DND-41 (cell line): ENCODE results near the gene REST.

ENCODE experiments used
- ATAC-seq: fragments of 200-7000 bp; cut with Tn5 transposase; 3 replicates; pipeline ENCODE4 v1.9.1; 2021; ENCODE audit warnings: low read depth; ENCODE audit not compliant: insufficient read depth
- DNase-seq: peaks from one replicate; pipeline ENCODE4 v3.0.0-alpha.2; 2020
- H2AFZ ChIP-seq: 2 replicates; pipeline ENCODE4 v1.6.0; 2012; ENCODE audit warnings: low read depth, low read length
- H3K27ac ChIP-seq: 2 replicates; pipeline ENCODE4 v1.5.1; 2012; ENCODE audit warnings: low read length, inconsistent platforms
- H3K27me3 ChIP-seq: fragments of 200-600 bp; sonication (generic); 2 replicates; pipeline ENCODE4 v1.6.0; 2012; ENCODE audit warnings: low read length, mild to moderate bottlenecking, inconsistent platforms; ENCODE audit not compliant: insufficient read depth, poor library complexity
- H3K36me3 ChIP-seq: 2 replicates; pipeline ENCODE4 v1.5.1; 2012; ENCODE audit warnings: low read length, inconsistent platforms; ENCODE audit not compliant: insufficient read depth
- H3K4me1 ChIP-seq: 2 replicates; pipeline ENCODE4 v1.5.1; 2012; ENCODE audit warnings: mild to moderate bottlenecking, low read length; ENCODE audit not compliant: insufficient read depth
- H3K4me2 ChIP-seq: 2 replicates; pipeline ENCODE4 v1.6.0; 2012; ENCODE audit warnings: mild to moderate bottlenecking, moderate library complexity, low read length, inconsistent platforms; ENCODE audit not compliant: insufficient read depth
- H3K4me3 ChIP-seq, 2 experiments: fragments of 200-600 bp in 1 of 2; shearing (Covaris generic) in 1 of 2; 2 replicates each; pipeline ENCODE4 v1.5.1; 2012 to 2016; ENCODE audit warnings: inconsistent platforms in 2 of 2, low read length in 2 of 2, mild to moderate bottlenecking in 2 of 2, low read depth in 1 of 2, moderate library complexity in 1 of 2
- H3K79me2 ChIP-seq: 2 replicates; pipeline ENCODE4 v1.6.0; 2012; ENCODE audit warnings: low read length, inconsistent platforms; ENCODE audit not compliant: insufficient read depth
- H3K9ac ChIP-seq: 2 replicates; pipeline ENCODE4 v1.6.0; 2012; ENCODE audit warnings: low read depth, mild to moderate bottlenecking, inconsistent platforms, low read length, moderate library complexity
- H3K9me3 ChIP-seq: 2 replicates; pipeline ENCODE4 v1.5.1; 2012; ENCODE audit warnings: low read length, moderate library complexity, mild to moderate bottlenecking, inconsistent platforms; ENCODE audit not compliant: insufficient read depth, severe bottlenecking
- H4K20me1 ChIP-seq: 2 replicates; pipeline ENCODE4 v1.6.0; 2012; ENCODE audit warnings: low read length; ENCODE audit not compliant: insufficient read depth
- EZH2 ChIP-seq: IDR thresholded peaks from 3 replicates; pipeline ENCODE4 v1.6.1; 2012; ENCODE audit warnings: borderline replicate concordance, low read depth, mild to moderate bottlenecking, moderate library complexity, low read length, inconsistent platforms; ENCODE audit not compliant: severe bottlenecking
- TF ChIP-seq, protein P1 (sequence below): IDR thresholded peaks from 2 replicates; pipeline ENCODE4 v1.5.1; 2012; ENCODE audit warnings: borderline replicate concordance, low read length, moderate library complexity, mild to moderate bottlenecking; ENCODE audit not compliant: poor library complexity, severe bottlenecking; ENCODE audit errors: extremely low read depth

REST gene

GRCh38 chr4:56986192-56986591 is 78.5 kb downstream of the REST start:
- ATAC-seq: no peak
- no peak overlapping the region for H3K9ac ChIP-seq
- TF ChIP-seq, protein P1, sequence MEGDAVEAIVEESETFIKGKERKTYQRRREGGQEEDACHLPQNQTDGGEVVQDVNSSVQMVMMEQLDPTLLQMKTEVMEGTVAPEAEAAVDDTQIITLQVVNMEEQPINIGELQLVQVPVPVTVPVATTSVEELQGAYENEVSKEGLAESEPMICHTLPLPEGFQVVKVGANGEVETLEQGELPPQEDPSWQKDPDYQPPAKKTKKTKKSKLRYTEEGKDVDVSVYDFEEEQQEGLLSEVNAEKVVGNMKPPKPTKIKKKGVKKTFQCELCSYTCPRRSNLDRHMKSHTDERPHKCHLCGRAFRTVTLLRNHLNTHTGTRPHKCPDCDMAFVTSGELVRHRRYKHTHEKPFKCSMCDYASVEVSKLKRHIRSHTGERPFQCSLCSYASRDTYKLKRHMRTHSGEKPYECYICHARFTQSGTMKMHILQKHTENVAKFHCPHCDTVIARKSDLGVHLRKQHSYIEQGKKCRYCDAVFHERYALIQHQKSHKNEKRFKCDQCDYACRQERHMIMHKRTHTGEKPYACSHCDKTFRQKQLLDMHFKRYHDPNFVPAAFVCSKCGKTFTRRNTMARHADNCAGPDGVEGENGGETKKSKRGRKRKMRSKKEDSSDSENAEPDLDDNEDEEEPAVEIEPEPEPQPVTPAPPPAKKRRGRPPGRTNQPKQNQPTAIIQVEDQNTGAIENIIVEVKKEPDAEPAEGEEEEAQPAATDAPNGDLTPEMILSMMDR: no peak
- no peak for TF ChIP-seq EZH2
- H3K27ac ChIP-seq: no peak overlapping the region
- no peaks in the 10 kb centered on the region for H3K9me3 ChIP-seq
- H3K4me3 ChIP-seq: no peak overlapping the region
- peaks cover 17% of the 10 kb centered on the region for H3K4me1 ChIP-seq
- no peak for DNase-seq
- peaks cover 51% of the 10 kb centered on the region for H3K36me3 ChIP-seq
- no peak overlapping the region for H3K4me2 ChIP-seq
- H3K27me3 ChIP-seq: no peaks in the 10 kb centered on the region
- H3K79me2 ChIP-seq: peaks cover 99% of the 10 kb centered on the region
- H4K20me1 ChIP-seq: peaks cover 70% of the 10 kb centered on the region
- H2AFZ ChIP-seq: no peak overlapping the region

DNA sequence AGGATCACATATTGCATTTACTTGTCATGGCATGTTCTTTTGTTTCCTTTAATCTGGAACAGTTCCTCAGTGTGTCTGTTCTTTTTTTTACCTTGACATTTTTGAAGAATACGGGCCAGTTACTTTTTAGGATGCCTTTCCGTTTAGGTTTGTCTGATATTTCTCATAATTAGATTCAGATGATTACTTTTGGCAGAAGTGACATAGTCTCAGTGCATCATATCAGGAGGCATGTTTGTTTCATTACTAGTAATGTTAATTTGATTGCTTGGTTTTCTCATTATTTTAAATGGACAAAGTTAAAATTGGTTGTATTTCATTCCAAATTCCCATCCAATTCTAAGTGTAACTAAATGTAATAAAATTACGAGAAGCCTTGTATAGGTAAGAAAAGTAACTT is 79.3 kb downstream of the REST start:
- DNase-seq: no peak
- no peak for ATAC-seq
- Histone ChIP-seq H3K4me1 (peaks cover 10% of the 10 kb centered on the region; the same call in 1 of the 2 replicates), H4K20me1 (peaks cover 69% of the 10 kb centered on the region), H3K79me2 (peaks cover 99% of the 10 kb centered on the region), H3K27ac (no peak overlapping the region), H3K36me3 (peaks cover 57% of the 10 kb centered on the region), H2AFZ (no peak overlapping the region), H3K4me3 (no peak overlapping the region), H3K27me3 (no peaks in the 10 kb centered on the region), H3K9ac (no peak overlapping the region), H3K9me3 (no peaks in the 10 kb centered on the region), H3K4me2 (no peak overlapping the region)
- no peak for TF ChIP-seq EZH2
- TF ChIP-seq, protein P1: no peak

GRCh38 chr4:56990109-56990905 is 82.6 kb downstream of the REST start:
- H3K4me1 ChIP-seq: no peaks in the 10 kb centered on the region
- DNase-seq (no peak), ATAC-seq (no peak)
- H4K20me1 ChIP-seq: peaks cover 45% of the 10 kb centered on the region
- no peak overlapping the region for H3K4me3 ChIP-seq
- no peak overlapping the region for H2AFZ ChIP-seq
- H3K36me3 ChIP-seq: peaks cover 81% of the 10 kb centered on the region
- H3K79me2 ChIP-seq: peaks cover 89% of the 10 kb centered on the region
- TF ChIP-seq EZH2: no peak
- TF ChIP-seq, protein P1: no peak
- H3K4me2 ChIP-seq: no peak overlapping the region
- H3K27me3 ChIP-seq: no peaks in the 10 kb centered on the region
- no peak overlapping the region for H3K27ac ChIP-seq
- H3K9me3 ChIP-seq: no peaks in the 10 kb centered on the region
- H3K9ac ChIP-seq: no peak overlapping the region
